ENCODE results near the gene PDZRN3. TPM values are rescaled to one million over a fixed set of nuclear protein-coding genes. Genes with fewer than 3 reads are reported as not detected.

Gene PDZRN3
- total and polyA plus RNA-seq, 2 experiments from 2014 or later: 7.5 to 14.0 TPM

GRCh38 chr3:73536336-73536895 is 88.3 kb downstream of the PDZRN3 start:
- H3K4me1 ChIP-seq (ENCODE audit: insufficient read depth): peaks cover 5% of the 10 kb centered on the region
- TF ChIP-seq JUNB (IDR thresholded peaks at IDR 0.05; ENCODE audit: unreplicated experiment) (no peak), ZNF331 (CRISPR knock-in tag; IDR thresholded peaks at IDR 0.05; ENCODE audit: low read depth) (no peak), POLR2AphosphoS5 (IDR thresholded peaks at IDR 0.05; ENCODE audit: low read depth) (no peak), ZNF114 (CRISPR knock-in tag; IDR thresholded peaks at IDR 0.05) (no peak), EZH2 (IDR thresholded peaks at IDR 0.05; ENCODE audit: low read depth, unreplicated experiment) (no peak), CTCF (conservative IDR thresholded peaks at IDR 0.05; ENCODE audit: low read depth in 2 of 2) (no peak), NANOG (IDR thresholded peaks at IDR 0.05; ENCODE audit: borderline replicate concordance) (no peak), CREB1 (CRISPR knock-in tag; IDR thresholded peaks at IDR 0.05; ENCODE audit: low read depth) (no peak), REST (IDR thresholded peaks at IDR 0.05; ENCODE audit: unreplicated experiment) (no peak), EZH2phosphoT487 (IDR thresholded peaks at IDR 0.05; ENCODE audit: unreplicated experiment) (no peak), ETS1 (IDR thresholded peaks at IDR 0.05) (no peak), STAT1 (IDR thresholded peaks at IDR 0.05; ENCODE audit: unreplicated experiment) (no peak), ZNF462 (CRISPR knock-in tag; IDR thresholded peaks at IDR 0.05) (no peak)
- no peaks in the 10 kb centered on the region for H3K36me3 ChIP-seq (ENCODE audit: insufficient read depth)
- Mint-ChIP-seq H3K27ac (no peak overlapping the region), H3K4me3 (no peak overlapping the region), H3K36me3 (ENCODE audit: low read depth) (no peaks in the 10 kb centered on the region), H3K9me3 (no peaks in the 10 kb centered on the region), H3K27me3 (ENCODE audit: insufficient read depth, low read depth, poor library complexity) (no peaks in the 10 kb centered on the region), H3K4me1 (peaks cover 33% of the 10 kb centered on the region)
- DNase-seq (ENCODE audit: low spot score): no peak
- no peaks in the 10 kb centered on the region for H3K27me3 ChIP-seq (ENCODE audit: insufficient read depth)
- H3K4me3 ChIP-seq: no peak overlapping the region
- ATAC-seq: no peak
- H3K9me2 ChIP-seq (ENCODE audit: insufficient read depth): no peaks in the 10 kb centered on the region; the same call in 1 of the 2 replicates
- H3K4me2 ChIP-seq: no peak overlapping the region
- no peaks in the 10 kb centered on the region for H4K20me1 ChIP-seq (replicated peaks; ENCODE audit: insufficient read depth)
- H3K79me2 ChIP-seq (replicated peaks; ENCODE audit: insufficient read depth): no peaks in the 10 kb centered on the region; the same call in 1 of the 2 replicates
- H3F3A ChIP-seq (replicated peaks; ENCODE audit: low read depth): no peaks in the 10 kb centered on the region
- H2AFZ ChIP-seq: no peak overlapping the region
- H3K27ac ChIP-seq (ENCODE audit: low read depth): no peak overlapping the region
